Pulmonary artery endothelial cell (primary cell): ENCODE data around the gene EIF5B. TPM values are rescaled to one million over a fixed set of nuclear protein-coding genes. Genes with fewer than 3 reads are reported as not detected.

Experiments
- DNase-seq: peaks from one replicate; pipeline ENCODE4 v3.0.0-alpha.2; 2011; ENCODE audit warnings: low read depth, low spot score
- total RNA-seq: library from RNA; depleted of rRNA; stranded (reverse); fragments of >200 nt; gene quantifications from 2 replicates; pipeline ENCODE4 v1.2.3, GENCODE V29; 2014

Gene EIF5B
- total RNA-seq, 1 donor from 2014 or later = 28.9 TPM

DNA sequence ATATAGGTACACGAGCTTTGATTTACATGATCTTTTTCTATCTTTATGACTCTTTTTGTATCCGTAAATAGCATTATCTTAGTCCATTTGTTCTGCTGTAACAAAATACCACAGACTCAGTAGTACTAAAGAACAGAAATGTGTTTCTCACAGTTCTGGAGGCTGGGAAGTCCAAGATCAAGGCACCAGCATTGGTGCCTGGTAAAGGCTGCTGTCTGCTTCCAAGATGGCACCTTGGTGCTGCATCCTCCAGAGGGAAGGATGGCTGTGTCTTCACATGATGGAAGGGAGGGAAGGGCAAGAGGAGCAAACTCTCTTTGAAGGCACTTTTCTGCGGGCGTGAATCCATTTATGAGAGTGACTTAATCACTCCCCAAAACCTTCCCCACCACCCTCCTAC is 36.0 kb downstream of the EIF5B start:
- DNase-seq = no peak

GRCh38 chr2:99374747-99375146 is 37.6 kb downstream of the EIF5B start:
- no peak for DNase-seq

GRCh38 chr2:99376254-99376864 is 39.2 kb downstream of the EIF5B start:
- DNase-seq = no peak

- no peak for DNase-seq
These were observed 40.7 kb downstream of the EIF5B start for GRCh38 chr2:99377879-99378278.

GRCh38 chr2:99380376-99381010 is 43.3 kb downstream of the EIF5B start:
- DNase-seq = no peak

DNA sequence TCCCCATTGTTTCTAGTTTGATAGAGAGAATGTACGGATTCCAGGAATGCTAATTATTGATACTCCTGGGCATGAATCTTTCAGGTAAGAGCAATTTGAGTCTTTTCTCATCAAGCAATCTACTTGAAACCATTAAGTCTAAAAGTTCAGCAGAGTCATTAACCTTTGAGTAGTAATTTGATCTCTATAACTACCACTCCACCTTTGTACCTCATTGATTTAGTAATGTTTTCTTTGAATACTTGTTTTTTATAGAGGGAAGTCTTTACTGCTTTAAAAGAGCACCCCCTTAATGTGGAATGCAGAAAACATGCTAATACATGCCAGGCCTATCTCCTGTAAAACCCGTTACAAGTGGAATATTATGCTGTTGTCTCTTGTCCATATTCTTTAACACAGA is 45.0 kb downstream of the EIF5B start:
- DNase-seq = no peak

GRCh38 chr2:99386011-99386410 is 48.8 kb downstream of the EIF5B start:
- no peak for DNase-seq

DNA sequence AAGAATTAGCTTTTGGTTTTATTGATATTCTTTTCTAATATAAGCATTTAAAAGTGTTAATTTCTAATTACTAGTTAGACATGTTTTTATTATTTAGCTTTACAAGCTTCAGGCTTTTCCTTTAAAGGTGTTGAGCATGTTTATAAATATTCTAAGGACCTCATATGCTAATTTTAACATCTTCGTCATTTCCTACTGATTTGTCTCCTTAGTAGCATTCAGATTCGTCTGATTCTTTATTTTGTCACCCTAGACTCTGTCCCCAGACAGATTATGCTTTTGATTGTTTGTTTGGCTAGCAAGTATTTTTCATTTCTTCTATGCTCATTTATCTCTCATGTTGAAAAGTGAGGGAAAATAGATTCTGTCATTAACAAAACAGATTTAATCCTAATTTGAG is 51.7 kb downstream of the EIF5B start:
- DNase-seq = no peak

DNA sequence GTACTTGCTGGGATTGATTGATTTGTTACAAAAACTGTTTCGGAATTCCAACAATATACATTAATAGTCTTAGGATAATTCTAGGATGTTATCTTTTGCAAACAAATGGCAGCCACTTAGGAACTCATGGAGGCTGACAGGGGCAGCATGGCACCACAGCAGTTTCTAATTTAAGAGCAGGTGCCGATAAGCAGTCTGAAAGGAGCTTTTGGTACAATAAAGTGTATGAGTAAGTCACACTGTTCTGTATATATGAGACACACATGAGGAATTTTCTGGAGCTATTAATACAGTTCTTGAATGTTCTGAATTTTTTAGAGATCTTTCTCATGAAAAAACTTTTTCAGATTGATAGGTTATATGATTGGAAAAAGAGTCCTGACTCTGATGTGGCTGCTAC is 52.2 kb downstream of the EIF5B start:
- DNase-seq = no peak

DNA sequence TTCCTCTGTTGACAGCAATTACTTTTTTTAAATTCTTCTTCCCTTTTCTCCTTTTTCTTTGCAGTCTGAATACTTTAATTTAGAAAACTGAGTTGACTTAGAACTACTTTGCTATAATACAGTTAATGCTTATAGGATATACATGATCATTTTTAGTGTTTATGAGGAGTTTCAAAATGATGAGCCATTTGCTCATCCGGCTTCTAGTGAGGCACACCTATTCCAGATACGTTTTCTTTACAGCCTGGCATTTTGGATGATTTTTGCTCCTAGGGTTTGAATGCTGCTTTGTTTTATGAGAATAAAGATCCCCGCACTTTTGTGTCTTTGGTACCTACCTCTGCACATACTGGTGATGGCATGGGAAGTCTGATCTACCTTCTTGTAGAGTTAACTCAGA is 52.8 kb downstream of the EIF5B start:
- no peak for DNase-seq

DNA sequence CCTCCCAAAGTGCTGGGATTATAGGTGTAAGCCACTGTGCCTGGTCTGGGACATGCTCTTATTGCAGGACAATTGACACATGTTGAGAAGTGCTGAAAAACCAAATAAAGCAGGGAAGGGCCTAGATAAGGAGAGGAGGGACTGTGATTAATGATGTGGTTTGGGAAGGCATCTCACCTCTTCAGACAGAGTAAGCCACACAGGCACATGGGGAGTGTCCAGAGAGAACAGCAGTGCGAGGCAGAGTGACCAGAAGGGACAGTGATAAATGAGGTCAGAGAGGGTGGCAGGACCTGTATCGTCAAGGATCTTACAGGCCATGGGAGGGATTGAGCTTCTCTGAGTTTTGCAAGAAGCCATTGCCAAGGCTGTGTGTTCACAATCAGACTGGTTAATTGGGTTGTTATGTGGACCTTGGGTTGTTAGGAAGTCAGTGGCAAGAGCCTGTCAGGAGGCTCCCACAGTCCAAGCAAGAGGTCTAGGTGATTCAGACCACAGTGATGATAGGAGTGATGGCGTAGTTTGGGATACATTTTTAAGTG is 58.5 kb downstream of the EIF5B start:
- no peak for DNase-seq

DNA sequence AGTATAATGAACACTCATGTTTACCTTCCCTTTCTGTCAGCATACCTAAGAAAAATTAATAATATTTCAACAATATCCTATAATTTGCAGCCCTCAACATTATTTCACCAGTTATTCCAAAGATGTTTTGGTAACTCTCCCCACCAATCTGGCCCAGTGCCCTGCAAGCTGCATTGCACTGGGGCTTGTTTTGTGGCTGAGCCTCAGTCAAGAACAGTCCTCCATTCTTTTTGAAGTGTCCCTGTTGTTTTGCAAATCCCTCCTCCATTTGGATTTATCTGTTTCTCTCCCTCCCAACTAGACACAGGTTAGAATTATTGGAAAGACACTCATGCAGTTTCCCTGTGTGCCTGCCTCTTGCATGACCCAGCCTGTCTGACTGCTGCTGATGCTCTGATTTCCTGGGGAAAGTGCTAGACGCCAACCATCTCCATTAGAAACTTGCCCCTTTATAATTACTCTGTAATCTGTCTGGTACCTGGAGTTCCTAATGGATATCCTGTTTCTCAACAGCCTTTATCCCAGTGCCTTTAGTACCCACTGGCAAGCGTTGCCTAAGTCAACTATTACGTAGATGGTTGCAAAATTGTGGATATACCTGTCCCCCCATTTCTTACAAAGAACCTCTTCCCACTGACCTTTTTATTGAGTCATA is 60.2 kb downstream of the EIF5B start:
- no peak for DNase-seq

DNA sequence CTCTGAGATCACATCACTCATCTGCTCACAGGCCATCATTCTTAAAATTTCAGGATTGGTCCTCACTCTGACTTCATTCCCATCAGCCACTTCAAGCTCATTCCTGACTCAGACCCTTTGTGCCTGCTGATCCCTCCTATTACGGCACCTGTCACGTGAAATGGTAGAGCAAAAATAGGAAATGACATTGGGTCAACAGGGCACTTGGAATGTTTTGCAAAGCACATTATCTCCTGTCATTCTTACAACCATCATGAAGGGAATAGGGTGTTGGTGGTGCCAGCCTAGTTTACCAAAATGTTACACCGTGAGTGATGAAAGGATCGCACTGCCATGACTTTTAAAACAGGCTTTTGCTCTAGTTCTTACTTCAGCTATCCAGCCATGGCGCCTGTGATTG is 61.1 kb downstream of the EIF5B start:
- no peak for DNase-seq

DNA sequence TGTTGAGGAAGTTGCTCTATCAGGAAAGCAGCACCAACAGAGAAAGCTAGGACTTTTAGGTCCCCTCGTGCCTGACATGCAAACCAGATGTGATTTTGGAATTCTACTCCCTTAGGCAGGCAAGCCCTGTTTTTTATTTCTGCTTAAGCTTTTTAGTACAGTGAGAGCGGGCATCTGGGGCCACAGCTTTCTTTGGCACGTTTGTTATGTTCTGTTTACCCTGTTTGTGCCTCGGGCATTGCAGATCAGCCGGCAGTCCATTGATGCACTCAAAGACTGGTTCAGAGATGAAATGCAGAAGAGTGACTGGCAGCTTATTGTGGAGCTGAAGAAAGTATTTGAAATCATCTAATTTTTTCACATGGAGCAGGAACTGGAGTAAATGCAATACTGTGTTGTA is 61.9 kb downstream of the EIF5B start:
- no peak for DNase-seq

GRCh38 chr2:99399795-99400194 is 62.6 kb downstream of the EIF5B start:
- DNase-seq = no peak

GRCh38 chr2:99401841-99402240 is 64.7 kb downstream of the EIF5B start:
- no peak for DNase-seq

GRCh38 chr2:99403084-99403483 is 65.9 kb downstream of the EIF5B start:
- DNase-seq = no peak

- no peak for DNase-seq
These were observed 66.3 kb downstream of the EIF5B start for GRCh38 chr2:99403524-99403923.

- DNase-seq = no peak
These were observed 67.0 kb downstream of the EIF5B start for GRCh38 chr2:99404039-99404796.

DNA sequence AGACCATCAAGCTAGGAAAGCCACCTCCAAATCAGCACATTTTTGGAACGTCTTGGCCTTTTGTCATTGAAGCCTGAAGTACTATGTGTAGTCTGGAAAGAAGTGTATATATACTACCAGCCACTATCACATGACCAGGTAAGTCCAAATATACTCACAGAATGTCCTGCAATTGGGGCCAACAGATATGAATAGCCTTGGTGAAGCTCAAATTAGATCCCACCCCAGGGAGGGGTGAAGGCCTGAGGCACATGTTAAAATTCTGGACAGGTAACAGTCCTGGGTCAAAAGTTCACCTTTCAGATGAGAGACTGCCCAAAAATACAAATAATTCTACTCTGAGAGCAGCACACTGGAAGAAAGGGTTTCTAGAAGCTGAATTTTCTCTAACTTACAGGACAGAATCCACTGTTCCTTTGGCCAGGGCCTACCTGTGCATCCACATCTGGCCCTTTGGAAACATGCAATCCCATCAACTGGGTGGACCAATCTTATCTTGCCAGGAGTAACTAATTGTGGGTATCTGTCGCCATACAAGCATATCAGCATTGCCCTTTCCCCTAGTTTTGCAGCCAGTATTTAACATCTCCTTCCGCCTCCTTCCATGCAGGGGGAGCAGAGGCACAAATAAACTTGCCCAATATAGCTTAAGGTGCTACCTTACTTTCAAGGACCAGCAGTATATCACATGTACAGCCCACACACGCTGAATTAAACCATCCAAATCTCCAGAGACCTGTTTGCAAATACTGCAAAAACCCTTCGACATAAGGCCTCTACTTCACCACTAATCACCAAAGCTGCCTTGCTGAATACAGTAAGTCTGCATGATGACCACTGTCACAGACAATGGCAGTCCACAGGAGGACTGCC is 67.8 kb downstream of the EIF5B start:
- DNase-seq = no peak

- DNase-seq = no peak
These were observed 68.9 kb downstream of the EIF5B start for GRCh38 chr2:99406137-99406536.
